Gastrocnemius medialis (tissue), 4 donors: ENCODE measurements around the gene LARGE1.

Experiments
- POLR2A ChIP-seq, 2 donors: fragments of 450-650 bp; IDR thresholded peaks; one replicate each; pipeline ENCODE4 v1.6.1; 2017; ENCODE audit warnings: antibody characterized with exemption in 2 of 2, mild to moderate bottlenecking in 2 of 2, moderate library complexity in 2 of 2
- TF ChIP-seq, protein P1 (sequence below), 5 experiments: fragments of 450-650 bp in 3 of 5; fragments of 200-600 bp in 2 of 5; sonication (generic) in 2 of 5; IDR thresholded peaks in 4 of 5; conservative IDR thresholded peaks in 1 of 5; 1 replicate in 4 of 5; 2 replicates in 1 of 5; pipeline ENCODE4 v1.5.1; 2016 to 2019; ENCODE audit warnings: antibody characterized with exemption in 5 of 5, mild to moderate bottlenecking in 3 of 5, moderate library complexity in 3 of 5

DNA sequence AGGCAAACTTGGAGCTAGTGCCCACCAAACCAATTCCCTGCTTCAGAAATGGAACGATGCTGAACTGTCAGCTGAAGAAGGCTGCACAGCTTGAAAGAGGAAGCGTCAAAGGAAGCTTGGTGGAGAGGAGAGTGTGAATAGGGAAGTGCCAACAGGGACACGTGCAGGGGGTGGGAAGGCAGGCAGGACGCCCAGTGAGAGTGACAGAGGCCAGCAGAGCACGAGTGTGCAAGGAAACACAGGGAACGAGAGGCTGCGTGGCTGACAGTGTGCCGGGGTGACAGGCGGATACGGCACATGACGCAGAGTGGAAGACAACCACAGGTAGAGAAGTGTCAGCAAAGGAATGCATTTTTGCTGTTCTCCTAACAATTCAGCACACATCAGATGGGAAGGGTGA, 196.4 kb downstream of the LARGE1 start:
- TF ChIP-seq, protein P1, sequence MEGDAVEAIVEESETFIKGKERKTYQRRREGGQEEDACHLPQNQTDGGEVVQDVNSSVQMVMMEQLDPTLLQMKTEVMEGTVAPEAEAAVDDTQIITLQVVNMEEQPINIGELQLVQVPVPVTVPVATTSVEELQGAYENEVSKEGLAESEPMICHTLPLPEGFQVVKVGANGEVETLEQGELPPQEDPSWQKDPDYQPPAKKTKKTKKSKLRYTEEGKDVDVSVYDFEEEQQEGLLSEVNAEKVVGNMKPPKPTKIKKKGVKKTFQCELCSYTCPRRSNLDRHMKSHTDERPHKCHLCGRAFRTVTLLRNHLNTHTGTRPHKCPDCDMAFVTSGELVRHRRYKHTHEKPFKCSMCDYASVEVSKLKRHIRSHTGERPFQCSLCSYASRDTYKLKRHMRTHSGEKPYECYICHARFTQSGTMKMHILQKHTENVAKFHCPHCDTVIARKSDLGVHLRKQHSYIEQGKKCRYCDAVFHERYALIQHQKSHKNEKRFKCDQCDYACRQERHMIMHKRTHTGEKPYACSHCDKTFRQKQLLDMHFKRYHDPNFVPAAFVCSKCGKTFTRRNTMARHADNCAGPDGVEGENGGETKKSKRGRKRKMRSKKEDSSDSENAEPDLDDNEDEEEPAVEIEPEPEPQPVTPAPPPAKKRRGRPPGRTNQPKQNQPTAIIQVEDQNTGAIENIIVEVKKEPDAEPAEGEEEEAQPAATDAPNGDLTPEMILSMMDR (IDR thresholded peaks at IDR 0.05 in 4 of 5, conservative IDR thresholded peaks at IDR 0.05 in 1 of 5), result no peak
- no peak for TF ChIP-seq POLR2A (IDR thresholded peaks at IDR 0.05)
